OCI-LY3 (cell line): ENCODE results near the gene ASF1A.

ENCODE experiments used
- H2AFZ ChIP-seq: fragments of 200-600, 300-600 bp; shearing (Covaris generic); 2 replicates; pipeline ENCODE4 v1.6.0; 2014; ENCODE audit warnings: antibody characterized with exemption, low read depth, low read length
- H3K27ac ChIP-seq: fragments of 200-600, 300-600 bp; sonication (generic); 2 replicates; pipeline ENCODE4 v1.5.1; 2014; ENCODE audit warnings: mild to moderate bottlenecking, low read length, moderate library complexity, mixed read lengths
- H3K27me3 ChIP-seq: fragments of 200-600, 300-600 bp; sonication (generic); 2 replicates; pipeline ENCODE4 v1.6.1; 2014; ENCODE audit warnings: low read depth, low read length, mixed read lengths
- H3K36me3 ChIP-seq: fragments of 200-600, 300-600 bp; sonication (generic); replicated peaks from 2 replicates; pipeline ENCODE3; 2014; ENCODE audit warnings: low read depth, low read length, mixed read lengths
- H3K4me1 ChIP-seq: fragments of 300-600, 200-600 bp; sonication (generic); 2 replicates; pipeline ENCODE4 v1.6.1; 2014; ENCODE audit warnings: low read length, mixed read lengths
- H3K4me2 ChIP-seq: fragments of 200-600, 300-600 bp; sonication (generic); 2 replicates; pipeline ENCODE4 v1.6.1; 2014; ENCODE audit warnings: low read length, mixed read lengths
- H3K4me3 ChIP-seq: fragments of 300-600, 200-600 bp; sonication (generic); 2 replicates; pipeline ENCODE4 v1.5.1; 2014; ENCODE audit warnings: antibody characterized with exemption, mild to moderate bottlenecking, low read length, moderate library complexity
- H3K79me2 ChIP-seq: fragments of 300-600, 200-600 bp; shearing (Covaris generic); 2 replicates; pipeline ENCODE4 v1.6.1; 2014; ENCODE audit warnings: mild to moderate bottlenecking, low read length, mixed read lengths
- H3K9ac ChIP-seq: fragments of 300-600, 200-600 bp; shearing (Covaris generic); 2 replicates; pipeline ENCODE4 v1.6.0; 2014; ENCODE audit warnings: mild to moderate bottlenecking, low read length, moderate library complexity
- H3K9me3 ChIP-seq: fragments of 200-600, 300-600 bp; shearing (Covaris generic); 2 replicates; pipeline ENCODE4 v1.6.1; 2014; ENCODE audit warnings: low read length, mixed read lengths; ENCODE audit not compliant: insufficient read depth
- H4K20me1 ChIP-seq: fragments of 200-600, 300-600 bp; sonication (generic); 2 replicates; pipeline ENCODE4 v1.6.1; 2016; ENCODE audit warnings: low read length, mixed read lengths; ENCODE audit not compliant: insufficient read depth
- EZH2phosphoT487 ChIP-seq: fragments of 200-600 bp; shearing (Covaris generic); IDR thresholded peaks from 2 replicates; pipeline ENCODE4 v1.6.1; 2018; ENCODE audit warnings: antibody characterized with exemption, mixed run types, low read depth
- TF ChIP-seq, protein P1 (sequence below): fragments of 200-600, 300-600 bp; sonication (generic); IDR thresholded peaks from 2 replicates; pipeline ENCODE4 v1.5.1; 2014; ENCODE audit warnings: antibody characterized with exemption, low read length, low read depth

The ASF1A gene

DNA sequence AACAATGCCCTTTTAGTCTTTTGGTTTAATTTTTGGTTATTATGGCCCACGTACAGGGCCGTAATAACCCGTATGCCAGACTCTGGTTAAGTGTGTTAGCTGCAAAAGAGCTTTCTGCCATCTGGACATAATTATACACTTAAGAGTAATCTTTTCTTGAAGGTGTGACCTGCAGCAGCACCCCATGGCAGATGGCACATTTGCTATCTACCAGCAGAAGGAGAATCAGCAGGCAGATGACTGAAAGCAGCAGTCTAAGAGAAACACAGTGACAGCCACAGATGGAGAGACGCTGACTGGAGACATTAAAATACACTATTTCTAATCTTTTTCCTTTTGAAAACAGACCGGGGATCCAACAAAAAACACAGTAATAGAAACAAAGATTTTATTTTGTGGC is 18.7 kb downstream of the ASF1A start:
- H3K36me3 ChIP-seq = peaks cover 11% of the 10 kb centered on the region
- no peaks in the 10 kb centered on the region for H3K27me3 ChIP-seq
- H3K4me3 ChIP-seq = no peak overlapping the region

GRCh38 chr6:118913161-118913560 is 19.2 kb downstream of the ASF1A start:
- Histone ChIP-seq H2AFZ (no peak overlapping the region), H3K9me3 (no peaks in the 10 kb centered on the region), H3K36me3 (peaks cover 11% of the 10 kb centered on the region), H3K4me2 (no peak overlapping the region), H4K20me1 (no peaks in the 10 kb centered on the region), H3K27me3 (no peaks in the 10 kb centered on the region), H3K4me3 (no peak overlapping the region), H3K9ac (no peak overlapping the region), H3K27ac (no peak overlapping the region), H3K79me2 (no peaks in the 10 kb centered on the region), H3K4me1 (no peaks in the 10 kb centered on the region)
- no peak for TF ChIP-seq EZH2phosphoT487
- TF ChIP-seq, protein P1, sequence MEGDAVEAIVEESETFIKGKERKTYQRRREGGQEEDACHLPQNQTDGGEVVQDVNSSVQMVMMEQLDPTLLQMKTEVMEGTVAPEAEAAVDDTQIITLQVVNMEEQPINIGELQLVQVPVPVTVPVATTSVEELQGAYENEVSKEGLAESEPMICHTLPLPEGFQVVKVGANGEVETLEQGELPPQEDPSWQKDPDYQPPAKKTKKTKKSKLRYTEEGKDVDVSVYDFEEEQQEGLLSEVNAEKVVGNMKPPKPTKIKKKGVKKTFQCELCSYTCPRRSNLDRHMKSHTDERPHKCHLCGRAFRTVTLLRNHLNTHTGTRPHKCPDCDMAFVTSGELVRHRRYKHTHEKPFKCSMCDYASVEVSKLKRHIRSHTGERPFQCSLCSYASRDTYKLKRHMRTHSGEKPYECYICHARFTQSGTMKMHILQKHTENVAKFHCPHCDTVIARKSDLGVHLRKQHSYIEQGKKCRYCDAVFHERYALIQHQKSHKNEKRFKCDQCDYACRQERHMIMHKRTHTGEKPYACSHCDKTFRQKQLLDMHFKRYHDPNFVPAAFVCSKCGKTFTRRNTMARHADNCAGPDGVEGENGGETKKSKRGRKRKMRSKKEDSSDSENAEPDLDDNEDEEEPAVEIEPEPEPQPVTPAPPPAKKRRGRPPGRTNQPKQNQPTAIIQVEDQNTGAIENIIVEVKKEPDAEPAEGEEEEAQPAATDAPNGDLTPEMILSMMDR = no peak

More for the DNA sequence above, 18.7 kb downstream of the ASF1A start:
- no peak overlapping the region for H3K4me2 ChIP-seq
- H3K9me3 ChIP-seq = no peaks in the 10 kb centered on the region
- no peaks in the 10 kb centered on the region for H3K4me1 ChIP-seq
- H4K20me1 ChIP-seq = no peaks in the 10 kb centered on the region
- H3K27ac ChIP-seq = no peak overlapping the region
- no peak overlapping the region for H3K9ac ChIP-seq
- H2AFZ ChIP-seq = no peak overlapping the region
- H3K79me2 ChIP-seq = no peaks in the 10 kb centered on the region
- no peak for TF ChIP-seq EZH2phosphoT487
- TF ChIP-seq, protein P1 = no peak

- Histone ChIP-seq H2AFZ (no peak overlapping the region), H3K79me2 (no peaks in the 10 kb centered on the region), H3K4me3 (no peak overlapping the region), H3K27ac (no peak overlapping the region), H3K4me1 (no peaks in the 10 kb centered on the region), H4K20me1 (no peaks in the 10 kb centered on the region), H3K9ac (no peak overlapping the region), H3K4me2 (no peak overlapping the region), H3K27me3 (no peaks in the 10 kb centered on the region), H3K36me3 (peaks cover 11% of the 10 kb centered on the region), H3K9me3 (no peaks in the 10 kb centered on the region)
- TF ChIP-seq, protein P1 = no peak
- no peak for TF ChIP-seq EZH2phosphoT487
Measured at GRCh38 chr6:118914598-118914997, 20.6 kb downstream of the ASF1A start.

DNA sequence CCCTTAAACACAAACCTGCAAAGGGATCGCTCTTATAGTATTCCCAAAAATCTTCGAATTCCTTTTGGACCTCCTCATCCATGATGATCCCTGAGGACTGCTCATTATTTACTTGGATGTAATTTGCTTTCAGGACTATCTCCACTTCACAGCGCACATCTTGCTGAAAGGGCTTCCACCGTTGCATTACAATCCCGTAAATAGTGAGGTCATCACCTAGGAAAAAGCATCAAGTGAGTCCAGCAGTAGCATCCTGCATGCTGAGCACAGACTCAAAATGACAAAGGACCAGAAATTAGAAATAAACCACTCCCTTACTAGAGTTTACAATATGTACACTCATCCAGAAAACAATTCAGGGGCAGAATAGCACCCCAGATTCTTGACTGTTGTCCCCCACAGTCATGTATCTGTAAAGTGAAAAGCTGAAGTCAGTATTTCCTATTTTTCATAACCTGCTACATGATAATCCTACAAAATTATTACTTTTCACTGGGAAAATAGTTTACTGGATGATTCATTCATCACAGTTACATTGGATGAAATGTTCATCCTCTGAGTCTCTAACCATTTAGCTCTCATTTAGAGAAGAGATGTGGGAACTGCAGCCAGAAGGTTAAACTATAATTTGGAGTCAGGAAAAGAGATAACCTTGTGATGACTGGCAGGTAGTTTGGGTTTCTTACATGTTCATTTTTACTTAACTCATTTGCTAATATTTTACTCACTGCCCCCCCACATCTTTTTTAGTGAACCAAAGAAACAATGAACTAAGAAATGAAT is 23.8 kb downstream of the ASF1A start:
- H3K4me2 ChIP-seq = no peak overlapping the region
- no peaks in the 10 kb centered on the region for H4K20me1 ChIP-seq
- H2AFZ ChIP-seq = no peak overlapping the region
- no peak overlapping the region for H3K9ac ChIP-seq
- H3K27ac ChIP-seq = no peak overlapping the region
- H3K79me2 ChIP-seq = no peaks in the 10 kb centered on the region
- no peak overlapping the region for H3K4me3 ChIP-seq
- no peaks in the 10 kb centered on the region for H3K27me3 ChIP-seq
- TF ChIP-seq, protein P1 = no peak
- no peak for TF ChIP-seq EZH2phosphoT487
- H3K9me3 ChIP-seq = no peaks in the 10 kb centered on the region
- H3K4me1 ChIP-seq = no peaks in the 10 kb centered on the region
- peaks cover 3% of the 10 kb centered on the region for H3K36me3 ChIP-seq
